ENCODE data around the gene TOX2.

TOX2 gene

DNA sequence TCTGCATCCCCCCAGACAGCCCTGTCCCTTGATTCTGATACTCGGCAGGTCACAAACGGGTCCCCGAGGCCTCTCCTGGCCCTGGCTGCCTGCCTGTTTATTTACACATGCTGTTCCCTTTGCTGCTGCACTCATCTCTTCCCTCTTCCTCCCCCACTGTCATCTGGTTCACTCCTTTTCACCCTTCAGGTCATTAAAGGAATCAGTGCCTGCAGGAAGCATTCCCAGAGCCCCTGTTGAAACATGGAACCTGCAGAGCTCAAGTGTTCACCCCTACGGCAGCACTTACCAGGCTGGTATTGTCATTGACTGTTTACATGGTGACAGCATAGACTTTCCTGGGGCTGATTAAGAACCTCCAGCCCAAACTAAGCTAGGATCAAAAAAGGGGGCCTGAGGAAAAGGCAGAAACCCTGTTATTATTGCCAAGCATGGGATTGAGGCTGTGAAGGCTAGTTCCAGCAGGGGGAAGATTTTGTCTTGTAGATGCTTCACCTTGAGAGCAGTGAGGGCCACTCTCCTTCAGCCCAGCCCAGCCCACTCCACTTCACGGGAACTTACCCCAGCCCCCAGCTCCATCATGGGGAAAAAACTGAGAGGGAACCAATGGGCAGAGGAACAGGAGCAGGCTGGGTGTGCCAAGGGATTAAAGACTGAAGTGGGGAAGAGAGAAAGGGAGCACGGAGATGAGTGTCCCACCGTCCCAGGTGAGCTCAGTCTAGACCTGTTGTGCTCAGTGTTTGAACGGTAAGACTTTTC, 199.1 kb downstream of the TOX2 start:
- peak; percentile 71 for DNase-seq

DNA sequence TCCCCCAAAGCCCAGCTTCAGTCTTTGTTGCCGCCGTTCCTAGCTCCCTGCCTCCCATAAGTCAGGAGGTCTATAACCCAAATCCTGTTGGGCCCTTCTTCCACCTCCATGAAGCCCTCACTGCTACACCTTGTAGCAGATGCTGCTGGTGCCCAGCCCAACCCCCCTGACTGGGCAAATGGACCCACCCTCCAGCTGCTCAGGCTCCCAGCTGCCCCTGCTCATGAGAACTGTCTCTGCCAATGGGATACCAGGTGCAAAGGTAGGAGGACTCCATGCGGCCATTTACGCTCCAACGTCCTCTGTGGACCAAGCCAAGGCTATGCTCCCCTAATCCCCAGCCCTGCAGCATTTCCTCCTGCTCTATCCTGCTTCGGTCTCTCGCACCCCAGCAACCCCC, 200.5 kb downstream of the TOX2 start:
- no peak for DNase-seq

DNA sequence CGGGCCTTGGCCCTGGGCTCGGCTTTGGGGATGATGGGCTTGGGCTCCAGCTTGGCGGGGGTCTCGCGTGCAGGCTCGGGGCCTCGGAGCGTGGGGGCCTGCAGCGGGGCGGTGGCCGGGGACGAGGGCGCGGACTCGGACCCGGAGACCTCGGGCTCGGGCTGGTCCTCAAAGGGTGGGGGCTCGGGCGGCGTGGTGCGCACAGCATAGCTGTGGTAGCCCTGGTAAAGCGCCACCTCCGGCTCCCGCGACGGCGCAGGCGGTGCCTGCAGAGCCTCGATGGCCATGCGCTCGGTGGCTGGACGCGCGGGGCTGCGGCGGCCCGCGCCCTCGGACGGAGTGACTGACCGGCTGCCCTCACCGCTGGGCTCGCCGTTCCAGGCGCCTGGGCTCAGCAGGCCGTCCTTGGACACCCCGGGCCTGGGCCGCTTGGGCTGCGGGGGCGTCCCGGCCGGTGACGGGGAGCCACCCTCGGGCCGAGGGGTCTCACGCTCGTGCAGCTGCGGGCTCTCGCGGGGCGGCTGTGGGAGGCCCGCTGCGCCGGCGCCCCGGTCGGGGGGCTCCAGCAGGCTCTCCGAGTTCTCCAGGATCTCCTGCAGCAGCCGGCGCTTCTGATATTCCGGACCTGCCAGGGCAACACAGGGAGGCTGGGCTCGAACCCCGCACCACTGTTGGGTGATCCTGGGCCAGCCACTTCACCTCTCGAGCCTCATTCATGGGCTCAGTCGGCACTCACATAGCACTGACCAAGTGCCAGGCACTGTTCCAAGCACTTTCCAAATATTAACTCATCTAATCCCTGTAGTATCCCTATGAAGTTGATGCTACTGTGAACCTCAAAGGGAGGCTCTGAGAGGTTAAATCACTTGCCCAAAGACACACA, 201.4 kb downstream of the TOX2 start:
- no peak for DNase-seq

DNA sequence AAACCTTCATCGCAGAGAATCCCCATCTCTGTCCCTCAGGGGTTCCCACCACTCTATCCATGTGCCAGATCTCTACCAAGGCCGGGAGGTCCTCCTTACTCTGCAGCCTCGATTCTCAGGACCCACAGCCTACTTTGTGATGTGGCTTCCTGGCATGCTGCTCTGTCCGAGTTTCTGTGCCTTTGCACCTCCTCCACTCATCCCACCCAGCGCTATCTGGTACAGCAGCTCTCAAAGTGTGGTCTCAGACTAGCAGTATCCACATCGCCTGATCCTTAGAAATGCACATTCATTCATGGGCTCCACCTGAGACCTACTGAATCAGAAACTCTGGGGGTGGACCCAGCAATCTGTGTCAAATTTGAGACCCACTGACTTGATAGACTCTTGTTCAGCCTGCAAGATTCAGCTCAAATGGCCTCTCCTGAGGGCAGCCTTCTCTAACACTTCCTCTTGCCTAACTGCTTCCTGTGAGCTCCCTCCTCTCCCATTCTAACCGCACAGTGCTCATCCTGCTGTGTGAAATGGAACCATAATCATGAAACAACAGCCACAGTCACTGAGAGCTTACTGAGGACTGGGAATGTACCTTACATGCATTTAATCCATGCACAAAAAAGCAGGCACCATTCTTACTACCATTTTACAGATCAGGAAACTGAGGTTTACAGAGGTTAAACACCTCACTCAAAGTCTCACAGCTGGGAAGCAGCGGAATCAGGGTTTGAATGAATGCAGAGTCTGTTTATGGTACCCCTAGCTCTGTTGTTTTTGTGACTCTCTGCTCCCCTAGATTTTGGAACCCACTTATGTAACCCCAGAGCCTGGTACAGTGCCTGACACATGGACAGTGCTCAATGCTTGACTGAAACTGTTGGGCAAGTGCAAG, 202.9 kb downstream of the TOX2 start:
- no peak for DNase-seq

DNA sequence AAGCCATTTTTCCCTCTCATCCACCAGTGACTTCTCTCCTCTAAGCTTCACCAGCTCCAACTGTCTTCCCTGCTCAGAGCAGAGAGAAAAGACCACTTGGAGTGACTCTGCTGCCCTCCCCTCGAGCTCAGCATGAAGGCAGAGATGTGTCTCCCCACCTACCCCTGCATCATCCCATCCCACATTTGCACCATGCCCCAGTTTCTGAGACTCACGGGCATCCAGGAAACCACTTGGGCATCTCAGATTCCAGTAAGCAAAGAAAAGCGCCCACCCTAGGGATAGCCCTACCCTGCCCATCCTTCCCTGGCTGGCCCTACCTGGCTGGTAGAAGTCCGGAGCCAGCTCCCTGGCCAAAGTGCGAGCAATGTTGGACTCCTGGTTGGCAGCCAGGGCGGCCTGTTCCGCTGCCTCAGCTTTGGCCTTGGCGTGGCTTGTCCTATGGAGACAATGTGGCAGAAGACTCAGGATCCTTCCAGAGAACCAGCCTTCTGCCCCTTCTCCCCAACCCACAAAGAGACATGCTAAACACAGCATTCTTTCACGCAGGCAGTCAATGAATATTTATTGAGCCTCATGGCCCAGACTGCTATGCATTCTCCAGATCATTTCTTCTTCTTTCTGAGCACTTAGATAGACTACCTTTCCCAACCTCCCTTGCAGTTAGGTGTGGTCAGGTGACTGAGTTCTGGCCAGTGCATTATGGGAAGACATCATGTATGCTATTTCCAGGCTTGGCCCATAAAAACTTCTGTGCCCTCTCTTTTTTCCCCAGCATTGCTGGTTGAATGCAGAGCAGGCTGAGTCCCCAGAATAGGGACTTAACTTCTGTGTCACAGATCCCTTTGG, 203.8 kb downstream of the TOX2 start:
- no peak for DNase-seq
